Myocyte (in vitro differentiated cells): ENCODE measurements around the gene HTRA1. TPM values are rescaled to one million over a fixed set of nuclear protein-coding genes. Genes with fewer than 3 reads are reported as not detected.

Source experiments
- DNase-seq: peaks from one replicate; pipeline ENCODE4 v3.0.0-alpha.2; 2012; ENCODE audit warnings: low read depth
- polyA plus RNA-seq: library from polyadenylated mRNA; unstranded; fragments of >200 nt; gene quantifications from one replicate; pipeline ENCODE4 v1.2.1, GENCODE V29; 2012; ENCODE audit warnings: missing spikeins
- total RNA-seq: library from RNA; depleted of rRNA; stranded (reverse); fragments of >200 nt; gene quantifications from 2 replicates; pipeline ENCODE4 v1.2.3, GENCODE V29; 2014

Gene HTRA1
- 1,617 and 1,959 TPM in 2 replicates for total RNA-seq
- 989 TPM for polyA plus RNA-seq

DNA sequence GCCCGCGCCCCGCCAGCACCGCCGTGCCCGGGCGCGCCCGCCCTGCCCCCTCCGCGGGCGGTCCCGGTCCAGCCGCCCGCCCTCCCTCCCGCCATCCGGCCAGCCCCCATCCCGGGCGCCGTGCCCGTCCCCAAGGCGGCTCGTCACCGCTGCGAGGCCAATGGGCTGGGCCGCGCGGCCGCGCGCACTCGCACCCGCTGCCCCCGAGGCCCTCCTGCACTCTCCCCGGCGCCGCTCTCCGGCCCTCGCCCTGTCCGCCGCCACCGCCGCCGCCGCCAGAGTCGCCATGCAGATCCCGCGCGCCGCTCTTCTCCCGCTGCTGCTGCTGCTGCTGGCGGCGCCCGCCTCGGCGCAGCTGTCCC is at the start of gene HTRA1:
HTRA1 (plus strand) TSS at position 187 of the 362 bp plus-strand sequence; CDS start at position 287, 100 bp downstream.
- DNase-seq, result peak; percentile 92

DNA sequence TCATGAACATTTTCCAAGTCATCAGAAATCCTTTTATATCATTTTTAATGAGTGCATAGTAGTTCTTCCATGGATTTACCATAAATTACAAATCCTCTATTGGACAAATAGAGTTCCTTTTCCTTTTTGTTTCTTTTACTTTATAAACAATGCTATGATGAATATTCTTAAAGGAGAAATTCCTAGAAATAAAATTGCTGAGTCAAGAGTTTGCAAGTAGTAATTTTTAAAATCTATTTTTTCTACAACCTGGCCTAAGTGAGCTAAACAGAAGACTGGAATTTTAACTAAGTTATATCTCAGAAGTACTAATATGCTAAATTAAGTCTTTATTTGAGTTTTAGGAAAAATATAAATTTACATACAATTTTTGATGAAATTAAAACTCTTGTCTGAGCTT is 48.0 kb upstream of the HTRA1 start:
- no peak for DNase-seq

DNA sequence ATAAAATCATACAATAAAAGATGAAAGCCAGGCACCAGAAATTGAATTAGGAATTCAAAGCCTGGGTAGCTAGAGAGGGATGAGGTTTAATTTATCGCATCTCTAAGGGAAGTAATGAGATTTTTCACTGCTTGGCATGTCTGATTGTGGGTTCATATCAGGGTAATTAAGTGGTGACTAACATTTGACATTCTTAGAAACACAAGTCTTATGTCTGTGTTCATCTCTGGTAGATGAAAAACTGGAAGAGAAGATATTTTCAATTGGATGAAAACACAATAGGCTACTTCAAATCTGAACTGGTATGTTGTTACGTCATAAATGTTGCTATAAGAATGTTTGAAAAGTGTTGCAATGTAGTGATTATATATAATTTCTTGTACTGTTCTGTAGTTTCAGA is 43.7 kb upstream of the HTRA1 start:
- DNase-seq, result no peak

DNA sequence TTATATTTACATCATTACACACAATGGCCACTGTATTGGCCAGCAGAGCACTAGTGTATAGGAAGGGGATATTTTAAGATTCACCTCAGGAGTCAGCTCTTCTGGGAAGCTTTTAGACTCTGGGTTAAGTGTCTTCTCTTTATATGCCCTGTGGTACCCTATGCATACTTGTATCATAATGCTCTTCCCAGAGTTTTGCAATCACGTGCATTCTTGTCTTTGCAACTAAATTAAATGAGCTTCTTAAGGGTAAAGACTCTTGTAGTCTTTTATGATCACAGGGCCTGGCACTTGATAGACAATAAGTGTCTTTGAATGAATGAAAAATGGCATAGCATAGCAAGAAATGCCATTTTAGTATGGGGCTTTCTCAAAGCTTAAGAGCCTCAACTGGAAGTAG is 42.3 kb upstream of the HTRA1 start:
- no peak for DNase-seq

DNA sequence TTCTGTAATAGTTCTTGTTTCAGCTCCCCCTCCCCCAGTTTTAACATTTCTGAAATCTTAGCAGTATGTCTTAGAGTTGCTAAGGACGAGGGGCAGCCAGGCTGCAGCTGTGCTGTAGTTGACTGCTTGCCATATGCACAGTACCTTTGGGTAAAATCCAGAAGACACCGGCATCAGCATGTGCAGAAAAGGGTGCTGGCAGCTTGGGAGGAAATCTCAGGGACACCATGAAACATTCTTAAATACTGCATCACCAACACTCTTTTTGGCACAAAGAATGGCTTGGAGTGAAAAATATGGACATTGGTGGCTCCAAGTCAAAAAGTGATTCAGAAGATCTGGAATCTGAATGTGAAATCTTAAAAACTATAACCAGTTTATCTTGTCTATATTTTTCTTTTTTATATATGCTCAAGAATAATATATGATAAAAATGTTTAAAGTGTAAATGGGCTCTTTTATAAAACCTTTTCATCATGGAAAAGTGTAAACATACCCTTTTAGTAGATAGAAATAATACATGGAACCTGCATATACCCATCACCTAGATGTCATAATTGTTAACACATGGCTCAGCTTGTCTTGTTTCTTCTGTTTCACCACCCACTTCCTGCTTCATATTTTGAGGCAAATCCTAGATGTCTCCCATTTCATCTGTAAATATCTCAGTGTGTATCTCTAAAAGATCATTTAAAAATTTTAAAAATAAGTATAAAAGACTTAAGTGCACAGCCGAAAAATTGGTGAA is 41.3 kb upstream of the HTRA1 start:
- peak; percentile 24 for DNase-seq

DNA sequence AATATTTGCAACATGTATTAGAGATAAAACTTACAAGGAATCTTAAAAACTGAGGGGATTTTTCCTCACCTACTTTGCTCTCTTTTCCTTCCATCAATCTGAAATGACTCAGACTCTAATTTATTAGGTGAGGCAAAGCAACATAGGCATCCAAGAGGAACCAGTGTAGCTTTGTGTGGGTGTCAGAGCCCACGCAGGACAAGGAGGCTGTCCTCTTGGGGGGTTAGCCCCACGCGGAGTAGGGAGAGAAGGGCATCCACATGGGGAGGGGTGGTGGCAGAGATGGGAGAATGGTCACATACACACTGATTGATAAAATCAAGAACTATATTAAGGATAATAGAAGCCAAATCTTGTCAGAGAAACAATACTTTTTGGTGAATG is 40.7 kb upstream of the HTRA1 start:
- DNase-seq, result no peak

DNA sequence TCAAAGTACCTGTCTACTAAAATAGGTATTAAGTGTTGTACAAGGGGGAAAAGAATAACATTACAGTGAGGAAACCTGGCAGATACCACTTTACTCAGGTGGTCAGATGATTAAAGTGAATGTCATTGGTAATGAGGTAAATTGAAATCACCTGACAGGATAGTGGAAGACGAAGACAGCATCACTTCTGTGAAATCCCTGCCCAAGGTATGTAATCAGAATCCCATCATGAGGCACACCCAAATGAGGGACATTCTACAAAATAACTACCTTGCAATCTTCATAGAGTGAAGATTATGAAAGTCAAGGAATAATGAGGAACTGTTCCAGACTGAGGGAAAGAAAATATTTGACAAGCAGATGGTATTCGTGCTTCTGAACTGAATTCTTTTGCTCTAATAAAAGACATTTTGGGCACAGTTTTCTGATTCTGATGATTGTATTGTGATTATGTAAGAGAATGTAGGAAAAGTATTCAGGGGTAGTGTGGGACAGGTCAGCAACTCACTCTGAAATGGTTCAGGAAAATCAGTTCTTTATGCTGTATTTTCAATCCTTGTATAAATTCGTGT is 40.2 kb upstream of the HTRA1 start:
- DNase-seq, result no peak

DNA sequence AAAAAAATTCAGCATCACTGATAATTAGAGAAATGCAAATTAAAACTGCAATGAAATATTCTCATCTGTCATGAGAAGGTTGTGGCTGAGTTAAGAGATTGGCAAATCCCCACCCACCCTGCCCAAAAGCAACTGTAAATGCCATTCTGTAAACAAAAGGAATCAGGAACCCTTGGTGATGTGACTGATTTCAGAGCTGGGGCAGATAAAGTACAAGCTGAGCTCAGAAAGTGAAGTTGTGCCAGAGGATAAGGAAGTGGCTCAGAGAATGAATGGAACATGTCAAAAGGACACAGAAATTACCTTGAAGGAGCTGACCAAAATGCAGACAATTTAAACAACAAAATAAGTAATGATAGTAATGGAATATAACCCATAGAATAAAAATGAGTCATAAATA is 39.6 kb upstream of the HTRA1 start:
- DNase-seq, result no peak

DNA sequence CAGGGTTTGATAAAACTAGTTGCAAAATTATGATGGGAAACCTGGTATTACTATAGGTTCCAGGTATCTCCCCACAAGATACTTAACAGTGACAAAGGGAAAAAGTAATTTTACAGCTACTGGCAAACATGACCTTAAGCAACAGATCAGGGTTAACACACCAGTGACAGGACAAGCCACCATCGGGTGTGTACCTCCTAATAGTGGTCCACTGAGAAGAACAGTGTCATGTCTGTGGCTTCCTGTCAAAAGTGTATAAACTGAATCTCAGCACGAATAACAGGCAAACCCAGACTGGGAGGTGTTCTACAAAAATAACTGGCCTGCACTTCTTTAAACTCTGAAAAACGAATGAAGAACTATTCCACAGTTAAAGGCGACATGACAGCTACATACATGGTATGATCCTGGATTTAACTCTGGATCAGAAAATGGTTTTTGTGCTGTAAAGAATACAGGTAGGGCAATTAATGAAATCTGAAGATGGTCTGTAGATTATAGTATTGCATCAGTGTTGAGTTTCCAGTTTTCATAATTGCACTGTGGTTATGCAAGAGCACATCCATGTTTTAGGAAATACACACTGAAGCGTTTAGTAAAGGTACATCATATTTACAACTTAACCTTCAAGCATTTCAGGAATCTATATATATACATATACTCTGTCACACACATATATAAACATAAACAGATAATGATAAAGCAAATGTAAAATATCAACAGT is 38.9 kb upstream of the HTRA1 start:
- no peak for DNase-seq

DNA sequence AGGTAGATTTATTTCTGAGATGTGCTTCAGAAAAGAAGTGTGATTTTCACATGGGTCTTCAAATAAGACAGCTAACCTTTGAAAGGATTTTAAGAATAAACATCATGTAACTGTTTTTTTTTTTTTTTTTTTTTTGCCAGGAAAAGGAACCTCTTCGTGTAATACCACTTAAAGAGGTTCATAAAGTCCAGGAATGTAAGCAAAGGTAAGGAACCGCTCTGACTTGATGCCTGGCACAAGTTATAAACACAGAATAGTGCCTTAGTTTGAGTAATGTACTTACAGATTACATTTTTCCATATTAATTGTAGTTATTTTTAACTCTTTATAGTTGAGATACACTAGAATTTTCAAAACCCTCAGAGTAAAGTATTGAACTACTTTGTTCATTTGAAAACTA is 37.3 kb upstream of the HTRA1 start:
- no peak for DNase-seq

DNA sequence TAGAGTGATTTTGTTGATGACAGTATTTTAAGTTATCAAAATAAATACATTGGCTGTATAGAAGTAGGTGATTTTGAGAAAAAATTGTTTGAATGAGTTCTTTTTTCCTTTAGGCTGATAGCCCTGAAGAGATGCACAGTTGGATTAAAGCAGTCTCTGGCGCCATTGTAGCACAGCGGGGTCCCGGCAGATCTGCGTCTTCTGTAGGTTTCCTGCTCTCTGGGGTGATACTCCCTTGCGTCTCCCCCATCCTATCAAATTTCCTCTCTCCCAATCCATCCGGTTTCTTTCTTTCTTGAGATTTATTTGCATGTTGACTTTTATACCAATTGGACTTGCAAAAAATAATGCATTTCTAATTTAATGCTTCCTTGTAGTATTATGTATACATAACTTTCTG is 34.5 kb upstream of the HTRA1 start:
- no peak for DNase-seq

DNA sequence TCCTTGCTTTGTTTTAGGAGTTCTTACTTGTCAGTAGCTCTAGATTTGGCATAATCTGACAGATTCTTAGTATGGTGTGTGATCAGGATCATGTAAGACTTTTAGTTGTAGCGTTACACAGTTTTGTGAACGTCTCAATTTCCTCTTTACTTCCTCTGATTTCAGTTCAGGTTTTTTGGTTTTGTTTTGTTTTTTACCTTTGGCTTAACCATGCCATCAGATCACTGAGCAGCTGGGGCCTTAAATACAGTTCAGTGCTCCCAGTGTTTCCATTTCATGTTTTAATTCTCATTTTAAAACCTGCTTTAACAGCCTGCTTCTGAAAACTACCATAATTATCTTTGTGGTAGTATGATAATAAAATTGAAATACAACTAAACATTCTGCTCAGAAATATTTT is 34.1 kb upstream of the HTRA1 start:
- DNase-seq, result no peak

DNA sequence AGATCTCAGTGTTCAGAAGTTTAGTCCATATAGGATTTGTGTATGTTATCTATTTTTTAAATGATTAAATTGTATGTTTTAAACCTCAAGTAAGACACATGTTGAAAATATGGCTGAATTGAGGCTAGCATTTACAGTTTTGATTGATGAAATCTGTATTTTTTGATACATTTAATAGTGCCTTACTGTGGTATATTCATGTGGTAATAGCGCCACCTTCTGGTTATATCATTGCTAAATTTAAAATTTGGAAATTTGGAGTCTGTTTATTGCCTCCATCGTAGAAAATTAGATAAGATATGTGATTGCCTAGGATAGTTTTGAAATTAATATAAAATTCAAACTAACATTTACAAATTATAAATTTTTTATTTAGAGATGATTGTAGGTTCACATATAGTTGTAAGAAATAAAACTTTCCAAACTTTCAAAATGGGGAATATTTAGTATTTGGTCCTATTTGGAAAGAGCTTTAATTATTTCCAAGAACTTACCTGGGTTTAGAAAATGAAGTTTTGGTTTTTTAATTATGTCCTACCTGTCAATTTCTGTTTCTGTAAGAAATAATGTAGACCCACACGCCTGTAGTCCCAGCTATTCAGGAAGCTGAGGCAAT is 26.0 kb upstream of the HTRA1 start:
- peak; percentile 52 for DNase-seq

DNA sequence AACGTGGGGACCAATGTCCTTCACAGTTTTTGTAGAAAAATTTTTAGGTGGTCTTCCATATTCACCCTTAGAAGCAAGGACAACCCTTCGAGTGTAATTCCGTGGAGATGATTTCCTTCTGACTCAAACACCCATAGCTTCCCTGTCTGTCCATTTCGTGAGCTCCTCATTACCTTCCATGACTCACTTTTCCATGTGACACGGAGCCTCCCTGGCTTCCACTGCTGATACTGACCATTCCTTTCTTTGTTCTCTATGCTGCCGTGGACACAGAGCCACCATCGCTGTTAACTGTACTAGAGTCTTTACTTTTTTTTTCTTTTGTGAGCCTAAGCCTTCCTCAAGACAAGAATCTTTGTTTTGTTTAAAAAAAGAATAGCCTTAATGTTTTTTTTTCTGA is 19.4 kb upstream of the HTRA1 start:
- peak; percentile 70 for DNase-seq

DNA sequence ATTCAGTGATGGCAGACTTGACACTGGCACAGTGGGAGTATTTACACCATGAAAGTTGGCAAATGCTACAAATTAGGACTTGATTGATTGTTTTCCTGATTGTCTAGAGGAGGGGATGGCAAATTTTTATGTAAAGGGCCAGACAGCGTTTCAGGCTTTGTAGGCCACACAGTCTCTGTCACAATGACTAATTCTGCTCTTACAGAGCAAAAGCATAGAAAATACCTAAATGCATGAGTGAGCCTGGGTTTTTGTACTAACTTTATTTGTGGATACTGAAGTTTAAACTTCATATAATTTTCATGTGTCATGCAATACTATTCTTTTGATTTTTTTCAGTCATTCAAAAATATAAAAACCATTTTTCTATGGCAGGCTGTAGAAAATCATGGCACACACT is 15.9 kb upstream of the HTRA1 start:
- DNase-seq, result no peak

DNA sequence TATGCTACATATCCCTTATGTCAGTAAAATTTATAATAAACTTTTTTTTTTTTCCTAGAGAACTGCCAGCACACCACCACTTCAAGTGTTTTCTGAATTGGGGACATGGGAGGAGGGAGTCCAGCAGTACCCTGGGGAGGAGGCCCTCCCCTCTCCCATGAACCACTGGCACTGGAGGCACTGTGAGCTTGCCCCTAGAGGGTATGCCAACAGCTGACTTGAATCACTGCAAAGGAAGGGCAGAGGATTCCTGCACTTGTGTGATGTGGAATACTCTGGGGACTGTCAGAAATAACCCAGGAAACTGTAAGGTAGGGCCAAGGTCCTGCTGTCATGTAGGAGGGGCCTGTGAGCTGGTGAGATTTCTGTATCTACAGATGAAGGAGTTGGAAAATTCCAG is 15.4 kb upstream of the HTRA1 start:
- peak; percentile 82 for DNase-seq

DNA sequence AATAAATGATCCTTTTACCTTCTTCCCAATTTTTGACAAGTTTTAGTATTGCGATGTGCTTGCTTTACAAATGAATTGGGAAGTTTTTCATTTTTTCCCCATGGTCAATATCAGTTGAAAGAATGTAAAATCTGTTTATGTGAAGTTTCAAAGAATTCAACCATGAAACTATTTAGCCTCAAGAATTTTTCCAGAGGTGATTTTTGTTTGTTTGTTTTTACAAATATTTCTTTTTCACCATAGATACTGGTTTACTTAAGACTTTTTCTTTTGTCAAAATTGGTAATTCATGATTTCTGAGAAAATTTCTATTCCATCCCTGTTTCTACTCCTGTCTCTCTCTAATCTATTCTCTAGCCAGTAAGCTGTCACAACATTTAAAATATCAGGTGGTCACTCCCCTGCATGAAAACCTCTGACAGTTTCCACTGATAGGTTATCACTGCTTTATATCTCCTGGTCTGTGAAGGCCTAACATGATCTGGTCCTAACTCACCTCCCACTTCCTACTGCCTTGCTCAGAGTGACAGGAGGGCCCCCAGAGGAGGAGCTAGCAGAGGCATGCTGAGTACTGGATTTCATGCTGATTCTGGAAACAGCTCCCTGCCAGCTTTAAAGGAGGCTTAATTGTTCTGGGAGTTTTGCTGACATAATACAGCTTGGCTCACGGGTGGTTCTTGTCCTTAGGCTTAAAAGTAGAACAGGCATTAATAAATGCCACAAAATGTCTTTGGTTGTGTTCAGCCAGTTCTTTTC is 14.5 kb upstream of the HTRA1 start:
- peak; percentile 45 for DNase-seq

DNA sequence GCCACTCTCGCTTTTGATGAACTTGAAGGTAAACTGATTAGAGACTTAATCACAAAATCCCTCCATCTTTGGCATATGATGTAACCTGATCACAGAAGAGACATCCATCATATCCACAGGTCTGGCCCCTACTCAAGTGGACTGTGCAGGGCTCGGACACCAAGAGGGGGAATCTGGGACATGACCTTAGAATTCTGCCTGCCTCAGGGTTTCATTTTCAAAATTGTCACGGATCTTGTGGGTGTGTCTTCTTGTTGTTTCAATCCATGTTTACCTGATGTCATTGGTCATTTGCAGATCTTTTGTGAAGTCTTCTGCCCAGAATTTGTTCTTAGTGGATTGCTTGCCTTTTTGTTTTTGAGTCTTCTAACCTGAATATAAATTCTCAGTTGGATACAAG is 12.8 kb upstream of the HTRA1 start:
- no peak for DNase-seq

DNA sequence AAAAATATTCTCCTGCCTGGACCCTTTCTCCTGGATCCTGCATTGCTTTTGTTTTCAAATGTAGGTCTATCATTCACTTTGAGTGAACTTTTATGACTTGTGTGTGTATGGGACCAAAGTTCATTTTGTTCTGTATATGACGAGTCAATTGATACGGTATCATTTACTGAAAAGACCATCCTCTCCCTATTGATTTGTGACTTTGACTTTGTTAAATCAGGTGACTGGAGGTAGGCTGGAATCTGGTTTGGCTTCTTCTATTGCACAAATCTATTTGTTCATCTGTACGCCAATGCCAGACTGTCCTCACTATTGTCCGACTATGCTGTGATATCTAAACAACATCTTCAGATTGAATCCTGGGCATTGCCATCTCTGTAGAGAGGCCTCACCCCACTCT is 12.2 kb upstream of the HTRA1 start:
- no peak for DNase-seq

DNA sequence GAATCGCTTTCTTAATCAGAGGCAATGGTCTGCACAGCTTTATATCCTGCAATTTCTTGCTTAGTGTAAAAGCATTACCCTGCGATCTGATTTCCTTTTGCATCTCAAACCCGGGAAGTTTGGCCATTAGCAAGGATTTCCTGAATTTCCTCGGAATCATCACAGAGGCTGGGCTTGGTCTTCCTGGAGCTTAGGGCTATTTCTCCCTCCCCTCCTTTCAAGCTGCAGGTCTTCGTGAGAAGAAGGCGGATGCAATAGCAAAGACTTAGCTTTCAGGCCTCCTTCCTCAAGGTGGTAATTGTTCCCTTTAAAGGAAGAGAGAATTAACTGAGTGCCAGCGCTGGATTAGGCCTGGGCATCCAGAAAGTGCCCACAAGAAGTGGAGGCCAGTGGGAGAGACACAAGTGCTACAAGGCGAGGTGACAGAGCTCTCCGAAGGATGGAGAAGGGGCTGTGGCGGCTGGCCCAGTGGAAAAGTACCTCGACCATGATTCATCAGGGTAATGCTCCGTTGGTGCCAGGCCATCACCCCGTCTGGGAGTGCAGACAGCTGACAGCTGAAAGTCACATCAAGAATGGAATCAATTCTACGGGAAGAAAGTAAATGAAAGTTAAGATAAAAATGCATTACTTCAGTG is 10.9 kb upstream of the HTRA1 start:
- peak; percentile 86 for DNase-seq

DNA sequence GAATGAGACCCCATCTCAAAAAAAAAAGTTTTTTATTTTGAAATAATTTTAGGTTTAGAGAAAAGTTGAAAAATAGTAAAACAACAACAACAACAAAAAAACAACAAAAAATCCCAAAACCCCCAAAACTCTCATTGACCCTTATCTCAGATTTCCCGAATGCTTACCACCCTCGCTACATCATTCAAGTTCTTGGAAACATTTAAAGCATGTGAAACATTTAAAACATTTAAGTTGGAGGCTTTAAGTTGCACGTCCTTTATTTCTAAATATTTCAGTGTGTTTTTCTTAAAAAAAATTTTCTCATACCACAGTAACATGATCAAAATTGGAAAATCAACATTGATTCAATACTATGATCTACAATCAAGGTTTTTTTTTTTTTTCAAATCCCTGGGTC is 7.3 kb upstream of the HTRA1 start:
- no peak for DNase-seq
